ENCODE results near the gene PCDH9. TPM values are rescaled to one million over a fixed set of nuclear protein-coding genes. Genes with fewer than 3 reads are reported as not detected.
A peak's percentile ranks its signal among the peaks of the same experiment; 100 is the strongest.

Gene PCDH9
- total RNA-seq, 2 donors from 2014 or later: 0.95 to 1.8 TPM

- Histone ChIP-seq H3K9me3 (ENCODE audit: control insufficient read depth, low read length) (peaks cover 6% of the 10 kb centered on the region), H3K27me3 (ENCODE audit: control insufficient read depth, insufficient read depth, low read length, poor library complexity, severe bottlenecking) (no peaks in the 10 kb centered on the region), H3K27ac (ENCODE audit: low read depth, low read length) (no peak overlapping the region), H3K36me3 (ENCODE audit: control insufficient read depth, insufficient read depth, low read length) (no peaks in the 10 kb centered on the region), H3K4me1 (ENCODE audit: control insufficient read depth, insufficient read depth, low read length) (peaks cover 4% of the 10 kb centered on the region), H3K9ac (ENCODE audit: extremely low read depth, low read length, poor library complexity, severe bottlenecking) (no peak overlapping the region), H3K4me3 (ENCODE audit: low read length) (no peak overlapping the region)
- whole genome bisulfite sequencing, 2 experiments (ENCODE audit: insufficient coverage in 1 of 2, insufficient read length in 1 of 2): 94 to 95% methylated on average over 3 to 4 of the region's 4 CpGs
- no peaks in the 10 kb centered on the region for H3K27me3 Mint-ChIP-seq (ENCODE audit: insufficient read depth)
- TF ChIP-seq CTCF (conservative IDR thresholded peaks at IDR 0.05): no peak
- peaks cover 11% of the 10 kb centered on the region for H3K9me3 Mint-ChIP-seq
- H3K4me3 Mint-ChIP-seq: no peak overlapping the region
- peaks cover 4% of the 10 kb centered on the region for H3K36me3 Mint-ChIP-seq (ENCODE audit: low read depth)
- H3K27ac Mint-ChIP-seq: no peak overlapping the region
- peaks cover 24% of the 10 kb centered on the region for H3K4me1 Mint-ChIP-seq
- no peak for DNase-seq
These were observed 721.8 kb downstream of the PCDH9 start for GRCh38 chr13:66508153-66508909.

- peaks cover 6% of the 10 kb centered on the region for H3K9me3 ChIP-seq (ENCODE audit: control insufficient read depth, low read length)
- H3K27ac Mint-ChIP-seq: no peak overlapping the region
- no peak overlapping the region for H3K4me3 ChIP-seq (ENCODE audit: low read length)
- no peak overlapping the region for H3K4me3 Mint-ChIP-seq
- 75% methylated on average over 1 of the region's 2 CpGs; no CpG with 5 or more reads in 1 of the 2 experiments for WGBS, 2 experiments (ENCODE audit: insufficient coverage in 1 of 2, insufficient read length in 1 of 2)
- peaks cover 4% of the 10 kb centered on the region for H3K4me1 ChIP-seq (ENCODE audit: control insufficient read depth, insufficient read depth, low read length)
- H3K9ac ChIP-seq (ENCODE audit: extremely low read depth, low read length, poor library complexity, severe bottlenecking): no peak overlapping the region
- H3K27me3 ChIP-seq (ENCODE audit: control insufficient read depth, insufficient read depth, low read length, poor library complexity, severe bottlenecking): no peaks in the 10 kb centered on the region
- no peaks in the 10 kb centered on the region for H3K27me3 Mint-ChIP-seq (ENCODE audit: insufficient read depth)
- H3K4me1 Mint-ChIP-seq: peaks cover 28% of the 10 kb centered on the region
- no peak for TF ChIP-seq CTCF (conservative IDR thresholded peaks at IDR 0.05)
- H3K36me3 ChIP-seq (ENCODE audit: control insufficient read depth, insufficient read depth, low read length): no peaks in the 10 kb centered on the region
- no peak overlapping the region for H3K27ac ChIP-seq (ENCODE audit: low read depth, low read length)
- peaks cover 11% of the 10 kb centered on the region for H3K9me3 Mint-ChIP-seq
- H3K36me3 Mint-ChIP-seq (ENCODE audit: low read depth): peaks cover 4% of the 10 kb centered on the region
- DNase-seq: no peak
These were observed 723.2 kb downstream of the PCDH9 start for GRCh38 chr13:66506979-66507378.

- Mint-ChIP-seq H3K27me3 (ENCODE audit: insufficient read depth) (no peaks in the 10 kb centered on the region), H3K27ac (no peak overlapping the region), H3K4me1 (peaks cover 28% of the 10 kb centered on the region), H3K9me3 (peaks cover 11% of the 10 kb centered on the region), H3K4me3 (no peak overlapping the region), H3K36me3 (ENCODE audit: low read depth) (peaks cover 4% of the 10 kb centered on the region)
- no peak for TF ChIP-seq CTCF (conservative IDR thresholded peaks at IDR 0.05)
- Histone ChIP-seq H3K9me3 (ENCODE audit: control insufficient read depth, low read length) (peaks cover 6% of the 10 kb centered on the region), H3K9ac (ENCODE audit: extremely low read depth, low read length, poor library complexity, severe bottlenecking) (no peak overlapping the region), H3K36me3 (ENCODE audit: control insufficient read depth, insufficient read depth, low read length) (no peaks in the 10 kb centered on the region), H3K27ac (ENCODE audit: low read depth, low read length) (no peak overlapping the region), H3K4me1 (ENCODE audit: control insufficient read depth, insufficient read depth, low read length) (peaks cover 4% of the 10 kb centered on the region), H3K4me3 (ENCODE audit: low read length) (peak overlapping the region; percentile 34), H3K27me3 (ENCODE audit: control insufficient read depth, insufficient read depth, low read length, poor library complexity, severe bottlenecking) (no peaks in the 10 kb centered on the region)
- 91 to 100% methylated on average over 4 to 7 of the region's 7 CpGs for WGBS, 2 experiments (ENCODE audit: insufficient coverage in 1 of 2, insufficient read length in 1 of 2)
- DNase-seq: no peak
These were observed 723.9 kb downstream of the PCDH9 start for GRCh38 chr13:66506051-66506777.
